Transverse colon (tissue), 4 donors: ENCODE results near the gene C16orf92. TPM values are rescaled to one million over a fixed set of nuclear protein-coding genes. Genes with fewer than 3 reads are reported as not detected.

Experiments
- DNase-seq: peaks from one replicate; pipeline ENCODE4 v3.0.0-alpha.2; 2019
- H3K27ac ChIP-seq, 4 donors: fragments of 200-600 bp; sonication (generic); 2 replicates each; pipeline ENCODE4 v1.5.1; 2016 to 2018; ENCODE audit warnings: inconsistent platforms in 4 of 4
- H3K27me3 ChIP-seq: fragments of 200-600 bp; sonication (generic); 2 replicates; pipeline ENCODE4 v1.5.1; 2017; ENCODE audit warnings: inconsistent platforms
- H3K36me3 ChIP-seq, 4 donors: fragments of 200-600 bp; sonication (generic); 2 replicates each; pipeline ENCODE4 v1.5.1; 2017 to 2019; ENCODE audit warnings: inconsistent platforms in 4 of 4
- H3K4me1 ChIP-seq, 4 donors: fragments of 200-600 bp; sonication (generic); 2 replicates each; pipeline ENCODE4 v1.5.1; 2017 to 2020; ENCODE audit warnings: inconsistent platforms in 4 of 4
- H3K4me3 ChIP-seq, 4 donors: fragments of 200-600 bp; sonication (generic); 1 replicate in 1 of 4; 2 replicates in 3 of 4; pipeline versions ENCODE4 v1.5.1 to v1.6.1; 2017 to 2019; ENCODE audit warnings: inconsistent platforms in 4 of 4
- H3K9me3 ChIP-seq, 2 donors: fragments of 200-600 bp; sonication (generic); 2 replicates each; pipeline ENCODE4 v1.5.1; 2017 to 2019; ENCODE audit warnings: inconsistent platforms in 2 of 2
- EP300 ChIP-seq: sonication (generic); formaldehyde crosslinking; IDR thresholded peaks from one replicate; pipeline ENCODE4 v1.6.1; 2017; ENCODE audit warnings: antibody characterized with exemption, low read depth
- POLR2A ChIP-seq: fragments of 450-650 bp; IDR thresholded peaks from one replicate; pipeline ENCODE4 v1.6.1; 2016; ENCODE audit warnings: antibody characterized with exemption, mild to moderate bottlenecking, moderate library complexity
- POLR2AphosphoS5 ChIP-seq, 3 donors: sonication (generic); formaldehyde crosslinking; IDR thresholded peaks; one replicate each; pipeline ENCODE4 v1.6.1; 2016; ENCODE audit warnings: antibody characterized with exemption in 3 of 3
- WGBS, 2 donors: methylation state at CpG; one replicate each; pipeline ENCODE4 v1.1.5; 2018; ENCODE audit warnings: low coverage in 1 of 2; 5-methylcytosine and 5-hydroxymethylcytosine counted together
- in situ Hi-C, 4 donors: fragments of 200-750 bp; cut with MboI; loops; one replicate each; pipeline versions ENCODE4 v1.15.0 to v1.15.1; 2017; ENCODE audit warnings: low sequenced_read_pairs in 3 of 4, low pct_ligation_motif_present in 1 of 4, low pct_unique_long_range_greater_than_20kb in 1 of 4
- intact Hi-C: fragments of 100-400 bp; cut with DNase I; formaldehyde crosslinking; loops from one replicate; pipeline ENCODE4 v1.15.1; 2023; ENCODE audit warnings: low total_unique reads
- total RNA-seq, 4 donors: library from RNA; depleted of rRNA; stranded (reverse); fragments of >200 nt; gene quantifications; one replicate each; pipeline ENCODE4 v1.1.0, GENCODE V29; 2016
- TF ChIP-seq, protein P1 (sequence below), 5 experiments: fragments of 200-600 bp in 3 of 5; fragments of 450-650 bp in 2 of 5; sonication (generic) in 3 of 5; IDR thresholded peaks; 1 replicate in 2 of 5; 2 replicates in 3 of 5; pipeline ENCODE4 v1.5.1; 2016 to 2017; ENCODE audit warnings: antibody characterized with exemption in 5 of 5, inconsistent platforms in 3 of 5, mild to moderate bottlenecking in 2 of 5, moderate library complexity in 1 of 5

Gene C16orf92
- total RNA-seq, 4 donors from 2014 or later, result not detected

DNA sequence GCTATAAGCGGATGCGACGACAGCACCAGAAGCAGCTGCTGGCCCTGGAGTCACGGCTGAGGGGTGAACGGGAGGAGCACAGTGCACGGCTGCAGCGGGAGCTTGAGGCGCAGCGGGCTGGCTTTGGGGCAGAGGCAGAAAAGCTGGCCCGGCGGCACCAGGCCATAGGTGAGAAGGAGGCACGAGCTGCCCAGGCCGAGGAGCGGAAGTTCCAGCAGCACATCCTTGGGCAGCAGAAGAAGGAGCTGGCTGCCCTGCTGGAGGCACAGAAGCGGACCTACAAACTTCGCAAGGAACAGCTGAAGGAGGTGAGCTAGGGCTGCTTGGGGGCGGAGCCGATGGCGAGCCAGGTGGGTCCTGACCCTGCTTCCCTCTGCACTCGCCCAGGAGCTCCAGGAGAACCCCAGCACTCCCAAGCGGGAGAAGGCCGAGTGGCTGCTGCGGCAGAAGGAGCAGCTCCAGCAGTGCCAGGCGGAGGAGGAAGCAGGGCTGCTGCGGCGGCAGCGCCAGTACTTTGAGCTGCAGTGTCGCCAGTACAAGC is 37.7 kb upstream of the C16orf92 start:
- TF ChIP-seq, protein P1, sequence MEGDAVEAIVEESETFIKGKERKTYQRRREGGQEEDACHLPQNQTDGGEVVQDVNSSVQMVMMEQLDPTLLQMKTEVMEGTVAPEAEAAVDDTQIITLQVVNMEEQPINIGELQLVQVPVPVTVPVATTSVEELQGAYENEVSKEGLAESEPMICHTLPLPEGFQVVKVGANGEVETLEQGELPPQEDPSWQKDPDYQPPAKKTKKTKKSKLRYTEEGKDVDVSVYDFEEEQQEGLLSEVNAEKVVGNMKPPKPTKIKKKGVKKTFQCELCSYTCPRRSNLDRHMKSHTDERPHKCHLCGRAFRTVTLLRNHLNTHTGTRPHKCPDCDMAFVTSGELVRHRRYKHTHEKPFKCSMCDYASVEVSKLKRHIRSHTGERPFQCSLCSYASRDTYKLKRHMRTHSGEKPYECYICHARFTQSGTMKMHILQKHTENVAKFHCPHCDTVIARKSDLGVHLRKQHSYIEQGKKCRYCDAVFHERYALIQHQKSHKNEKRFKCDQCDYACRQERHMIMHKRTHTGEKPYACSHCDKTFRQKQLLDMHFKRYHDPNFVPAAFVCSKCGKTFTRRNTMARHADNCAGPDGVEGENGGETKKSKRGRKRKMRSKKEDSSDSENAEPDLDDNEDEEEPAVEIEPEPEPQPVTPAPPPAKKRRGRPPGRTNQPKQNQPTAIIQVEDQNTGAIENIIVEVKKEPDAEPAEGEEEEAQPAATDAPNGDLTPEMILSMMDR (IDR thresholded peaks at IDR 0.05), result no peak
- TF ChIP-seq POLR2AphosphoS5 (IDR thresholded peaks at IDR 0.05) (no peak), POLR2A (no peak), EP300 (no peak)
- H3K36me3 ChIP-seq, result peaks cover 0 to 71% (median 34%) of the 10 kb centered on the region in 4 donors
- in situ Hi-C loops (no loop called here), intact Hi-C loops (no loop called here)
- no peak for DNase-seq
- H3K9me3 ChIP-seq, result no peaks in the 10 kb centered on the region
- no peak overlapping the region for H3K27ac ChIP-seq
- H3K27me3 ChIP-seq, result no peaks in the 10 kb centered on the region
- no peak overlapping the region for H3K4me3 ChIP-seq
- 96% methylated on average over 28 of the region's 28 CpGs; no CpG with 5 or more reads in 1 of the 2 donors for WGBS, 2 donors
- H3K4me1 ChIP-seq, result peaks cover 0 to 14% (median 6%) of the 10 kb centered on the region in 4 donors

DNA sequence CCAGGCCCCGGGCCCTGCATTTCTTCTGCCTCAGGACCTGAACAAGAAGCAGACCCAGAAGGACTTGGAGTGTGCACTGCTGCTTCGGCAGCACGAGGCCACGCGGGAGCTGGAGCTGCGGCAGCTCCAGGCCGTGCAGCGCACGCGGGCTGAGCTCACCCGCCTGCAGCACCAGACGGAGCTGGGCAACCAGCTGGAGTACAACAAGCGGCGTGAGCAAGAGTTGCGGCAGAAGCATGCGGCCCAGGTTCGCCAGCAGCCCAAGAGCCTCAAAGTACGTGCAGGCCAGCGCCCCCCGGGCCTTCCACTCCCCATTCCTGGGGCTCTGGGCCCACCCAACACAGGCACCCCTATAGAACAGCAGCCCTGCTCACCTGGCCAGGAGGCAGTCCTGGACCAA is 36.8 kb upstream of the C16orf92 start:
- peaks cover 0 to 67% (median 31%) of the 10 kb centered on the region in 4 donors for H3K36me3 ChIP-seq
- TF ChIP-seq POLR2AphosphoS5 (IDR thresholded peaks at IDR 0.05) (no peak), EP300 (no peak), POLR2A (no peak)
- TF ChIP-seq, protein P1 (IDR thresholded peaks at IDR 0.05), result no peak
- intact Hi-C loops (no loop called here), in situ Hi-C loops (no loop called here)
- H3K9me3 ChIP-seq, result no peaks in the 10 kb centered on the region
- peaks cover 0 to 20% (median 6%) of the 10 kb centered on the region in 4 donors for H3K4me1 ChIP-seq
- 95% methylated on average over 20 of the region's 20 CpGs; no CpG with 5 or more reads in 1 of the 2 donors for WGBS, 2 donors
- no peaks in the 10 kb centered on the region for H3K27me3 ChIP-seq
- no peak overlapping the region for H3K4me3 ChIP-seq
- H3K27ac ChIP-seq, result no peak overlapping the region
- DNase-seq, result no peak

DNA sequence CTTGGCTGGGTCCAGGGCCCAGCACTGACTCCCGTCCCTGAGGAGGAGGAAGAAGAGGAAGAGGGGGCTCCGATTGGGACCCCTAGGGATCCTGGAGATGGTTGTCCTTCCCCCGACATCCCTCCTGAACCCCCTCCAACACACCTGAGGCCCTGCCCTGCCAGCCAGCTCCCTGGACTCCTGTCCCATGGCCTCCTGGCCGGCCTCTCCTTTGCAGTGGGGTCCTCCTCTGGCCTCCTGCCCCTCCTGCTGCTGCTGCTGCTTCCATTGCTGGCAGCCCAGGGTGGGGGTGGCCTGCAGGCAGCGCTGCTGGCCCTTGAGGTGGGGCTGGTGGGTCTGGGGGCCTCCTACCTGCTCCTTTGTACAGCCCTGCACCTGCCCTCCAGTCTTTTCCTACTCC is 36.1 kb upstream of the C16orf92 start:
- WGBS, 2 donors, result 82% methylated on average over 5 of the region's 5 CpGs; no CpG with 5 or more reads in 1 of the 2 donors
- Histone ChIP-seq H3K36me3 (peaks cover 0 to 60% (median 28%) of the 10 kb centered on the region in 4 donors), H3K27me3 (no peaks in the 10 kb centered on the region), H3K4me3 (no peak overlapping the region), H3K4me1 (peaks cover 0 to 20% (median 6%) of the 10 kb centered on the region in 4 donors), H3K27ac (no peak overlapping the region), H3K9me3 (no peaks in the 10 kb centered on the region)
- intact Hi-C loops, result no loop called here
- in situ Hi-C loops, result no loop called here
- no peak for DNase-seq
- TF ChIP-seq, protein P1 (IDR thresholded peaks at IDR 0.05), result no peak
- no peak for TF ChIP-seq EP300
- no peak for TF ChIP-seq POLR2A
- no peak for TF ChIP-seq POLR2AphosphoS5 (IDR thresholded peaks at IDR 0.05)

DNA sequence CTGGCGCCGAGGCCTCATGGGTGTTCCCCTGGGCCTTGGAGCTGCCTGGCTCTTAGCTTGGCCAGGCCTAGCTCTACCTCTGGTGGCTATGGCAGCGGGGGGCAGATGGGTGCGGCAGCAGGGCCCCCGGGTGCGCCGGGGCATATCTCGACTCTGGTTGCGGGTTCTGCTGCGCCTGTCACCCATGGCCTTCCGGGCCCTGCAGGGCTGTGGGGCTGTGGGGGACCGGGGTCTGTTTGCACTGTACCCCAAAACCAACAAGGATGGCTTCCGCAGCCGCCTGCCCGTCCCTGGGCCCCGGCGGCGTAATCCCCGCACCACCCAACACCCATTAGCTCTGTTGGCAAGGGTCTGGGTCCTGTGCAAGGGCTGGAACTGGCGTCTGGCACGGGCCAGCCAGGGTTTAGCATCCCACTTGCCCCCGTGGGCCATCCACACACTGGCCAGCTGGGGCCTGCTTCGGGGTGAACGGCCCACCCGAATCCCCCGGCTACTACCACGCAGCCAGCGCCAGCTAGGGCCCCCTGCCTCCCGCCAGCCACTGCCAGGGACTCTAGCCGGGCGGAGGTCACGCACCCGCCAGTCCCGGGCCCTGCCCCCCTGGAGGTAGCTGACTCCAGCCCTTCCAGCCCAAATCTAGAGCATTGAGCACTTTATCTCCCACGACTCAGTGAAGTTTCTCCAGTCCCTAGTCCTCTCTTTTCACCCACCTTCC is 35.5 kb upstream of the C16orf92 start:
- Histone ChIP-seq H3K4me1 (peaks cover 0 to 20% (median 6%) of the 10 kb centered on the region in 4 donors), H3K36me3 (peaks cover 0 to 54% (median 26%) of the 10 kb centered on the region in 4 donors), H3K9me3 (no peaks in the 10 kb centered on the region), H3K27ac (no peak overlapping the region), H3K27me3 (no peaks in the 10 kb centered on the region), H3K4me3 (no peak overlapping the region)
- in situ Hi-C loops, result no loop called here
- no peak for TF ChIP-seq EP300
- no peak for TF ChIP-seq POLR2AphosphoS5 (IDR thresholded peaks at IDR 0.05)
- TF ChIP-seq, protein P1 (IDR thresholded peaks at IDR 0.05), result no peak
- no peak for TF ChIP-seq POLR2A
- 95% methylated on average over 30 of the region's 35 CpGs; no CpG with 5 or more reads in 1 of the 2 donors for WGBS, 2 donors
- intact Hi-C loops, result no loop called here
- no peak for DNase-seq
